IMR-90 (cell line): ENCODE data around the gene NPIPB6. TPM values are rescaled to one million over a fixed set of nuclear protein-coding genes. Genes with fewer than 3 reads are reported as not detected.
A peak's percentile ranks its signal among the peaks of the same experiment; 100 is the strongest.

Experiments
- ATAC-seq: fragments of 200-7000 bp; cut with Tn5 transposase; 2 replicates; pipeline ENCODE4 v1.9.1; 2020; ENCODE audit warnings: low read depth, mild to moderate bottlenecking, moderate library complexity
- BruUV-seq: library from RNA; stranded (reverse); fragments of 400-500 nt; replicated peaks from 2 replicates; lab custom pipeline; 2021; lab: Mats Ljungman, UMichigan
- CTCF ChIA-PET: fragments of 300-600 bp; formaldehyde crosslinking; extraction: SDS; loops from one replicate; lab custom pipeline; 2021; ENCODE audit warnings: antibody characterized with exemption; lab: Yijun Ruan, JAX
- POLR2A ChIA-PET: fragments of 300-600 bp; sonication (Branson Sonifier 250); formaldehyde crosslinking; loops from one replicate; lab custom pipeline; 2022; ENCODE audit warnings: antibody characterized with exemption; ENCODE audit not compliant: unreplicated experiment; lab: Charles Lee
- DNase-seq: peaks from one replicate; pipeline ENCODE4 v3.0.0; 2013
- H2AFZ ChIP-seq: replicated peaks from 2 replicates; pipeline ENCODE3; 2013; ENCODE audit warnings: low read length, mild to moderate bottlenecking; ENCODE audit not compliant: poor library complexity
- H2AK5ac ChIP-seq: 2 replicates; pipeline ENCODE4 v1.6.1; 2013; ENCODE audit warnings: low read depth, low read length, inconsistent platforms
- H2AK9ac ChIP-seq: replicated peaks from 2 replicates; pipeline ENCODE3; 2013; ENCODE audit warnings: mild to moderate bottlenecking, low read depth, low read length, moderate library complexity; ENCODE audit not compliant: poor library complexity
- H2BK120ac ChIP-seq: 2 replicates; pipeline ENCODE4 v1.6.1; 2013; ENCODE audit warnings: low read depth, low read length, inconsistent platforms
- H2BK15ac ChIP-seq: 3 replicates; pipeline ENCODE4 v1.6.1; 2013; ENCODE audit warnings: low read depth, low read length, inconsistent platforms
- H2BK20ac ChIP-seq: 2 replicates; pipeline ENCODE4 v1.6.1; 2013; ENCODE audit warnings: low read depth, mild to moderate bottlenecking, inconsistent platforms, low read length, moderate library complexity
- H2BK5ac ChIP-seq: 2 replicates; pipeline ENCODE4 v1.6.1; 2013; ENCODE audit warnings: mild to moderate bottlenecking, low read depth, low read length, inconsistent platforms; ENCODE audit not compliant: poor library complexity, severe bottlenecking
- H3K14ac ChIP-seq: replicated peaks from 2 replicates; pipeline ENCODE4 v1.6.1; 2013; ENCODE audit warnings: low read depth, low read length, inconsistent platforms
- H3K18ac ChIP-seq: 2 replicates; pipeline ENCODE4 v1.6.1; 2013; ENCODE audit warnings: low read depth, low read length, control low read depth
- H3K23ac ChIP-seq: 2 replicates; pipeline ENCODE4 v1.6.1; 2013; ENCODE audit warnings: low read depth, low read length, inconsistent platforms
- H3K27ac ChIP-seq: 2 replicates; pipeline ENCODE4 v1.5.1; 2013; ENCODE audit warnings: mild to moderate bottlenecking, control low read depth, low read length; ENCODE audit not compliant: insufficient read depth
- H3K27me3 ChIP-seq: 2 replicates; pipeline ENCODE4 v1.6.1; 2013; ENCODE audit warnings: low read length; ENCODE audit not compliant: control insufficient read depth, insufficient read depth
- H3K36me3 ChIP-seq: 2 replicates; pipeline ENCODE4 v1.6.1; 2013; ENCODE audit warnings: low read length, mixed read lengths; ENCODE audit not compliant: control insufficient read depth, insufficient read depth
- H3K4ac ChIP-seq: 2 replicates; pipeline ENCODE4 v1.6.1; 2013; ENCODE audit warnings: low read depth, low read length, inconsistent platforms
- H3K4me1 ChIP-seq: 2 replicates; pipeline ENCODE4 v1.6.1; 2013; ENCODE audit warnings: low read length, mixed read lengths; ENCODE audit not compliant: control insufficient read depth, insufficient read depth
- H3K4me2 ChIP-seq: 2 replicates; pipeline ENCODE4 v1.6.1; 2013; ENCODE audit warnings: low read depth, mild to moderate bottlenecking, control low read depth, low read length, moderate library complexity
- H3K4me3 ChIP-seq: 2 replicates; pipeline ENCODE4 v1.5.1; 2013; ENCODE audit warnings: low read depth, mild to moderate bottlenecking, control low read depth, low read length, moderate library complexity; ENCODE audit not compliant: insufficient read depth
- H3K56ac ChIP-seq: 2 replicates; pipeline ENCODE4 v1.6.1; 2013; ENCODE audit warnings: low read length, inconsistent platforms; ENCODE audit not compliant: insufficient read depth; ENCODE audit errors: extremely low read depth
- H3K79me1 ChIP-seq, 2 experiments: 2 replicates each; pipeline ENCODE4 v1.6.1; 2013; ENCODE audit warnings: low read length in 2 of 2, inconsistent platforms in 1 of 2, low read depth in 1 of 2
- H3K9ac ChIP-seq: 2 replicates; pipeline ENCODE4 v1.6.1; 2013; ENCODE audit warnings: low read depth, low read length, control low read depth
- H3K9me1 ChIP-seq: 2 replicates; pipeline ENCODE4 v1.6.1; 2013; ENCODE audit warnings: low read length, inconsistent platforms; ENCODE audit not compliant: insufficient read depth
- H3K9me3 ChIP-seq: 2 replicates; pipeline ENCODE4 v1.6.1; 2013; ENCODE audit warnings: low read length; ENCODE audit not compliant: control insufficient read depth, insufficient read depth
- H4K20me1 ChIP-seq: 2 replicates; pipeline ENCODE4 v1.6.1; 2013; ENCODE audit warnings: low read length, inconsistent platforms; ENCODE audit not compliant: insufficient read depth
- H4K5ac ChIP-seq: 2 replicates; pipeline ENCODE4 v1.6.1; 2013; ENCODE audit warnings: mild to moderate bottlenecking, low read depth, low read length, control low read depth
- H4K8ac ChIP-seq, 2 experiments: 2 replicates each; pipeline ENCODE4 v1.6.1; 2013; ENCODE audit warnings: low read depth in 2 of 2, low read length in 2 of 2, control low read depth in 1 of 2, inconsistent platforms in 1 of 2
- H4K91ac ChIP-seq: 2 replicates; pipeline ENCODE4 v1.6.1; 2013; ENCODE audit warnings: low read depth, low read length, inconsistent platforms; ENCODE audit not compliant: insufficient read depth
- CEBPB ChIP-seq: IDR thresholded peaks from 2 replicates; pipeline ENCODE4 v1.6.1; 2012; ENCODE audit warnings: low read depth, low read length, improper control_type of control experiment
- MAZ ChIP-seq: IDR thresholded peaks from 2 replicates; pipeline ENCODE4 v1.6.1; 2012; ENCODE audit warnings: low read depth, mild to moderate bottlenecking, low read length, improper control_type of control experiment, moderate library complexity, borderline replicate concordance
- WGBS, 2 experiments: methylation state at CpG; one replicate each; pipeline versions ENCODE4 v1.1.5 to v1.1.7; 2013; ENCODE audit warnings: missing lambda C conversion rate in 2 of 2; ENCODE audit not compliant: insufficient read length in 1 of 2; ENCODE audit errors: extremely low coverage in 2 of 2; 5-methylcytosine and 5-hydroxymethylcytosine counted together
- dilution Hi-C: fragments of 300-500 bp; cut with HindIII; formaldehyde crosslinking; loops from one replicate; pipeline ENCODE4 v1.14.3; 2018; ENCODE audit warnings: low sequenced_read_pairs; ENCODE audit not compliant: unreplicated experiment
- in situ Hi-C: fragments of 300-500 bp; cut with MboI; formaldehyde crosslinking; loops from 3 replicates; pipeline ENCODE4 v1.14.3; 2019; ENCODE audit warnings: low sequenced_read_pairs, inconsistent platforms, mixed read lengths
- intact Hi-C: fragments of 100-400 bp; cut with micrococcal nuclease; formaldehyde crosslinking; loops from 2 replicates; pipeline ENCODE4 v1.10.0; 2022
- polyA plus RNA-seq, 3 experiments: library from polyadenylated mRNA; depleted of rRNA; stranded (reverse); fragments of >200 nt; gene quantifications; 2 replicates each; pipeline ENCODE4 v1.2.3, GENCODE V29; 2012; ENCODE audit warnings: low replicate concordance in 1 of 3
- total RNA-seq: library from RNA; depleted of rRNA; stranded (reverse); fragments of >200 nt; gene quantifications from 2 replicates; pipeline ENCODE4 v1.2.3, GENCODE V29; 2012

NPIPB6 gene
- total and polyA plus RNA-seq, 2 of the 4 experiments (the other 2 are of a cell fraction): 0.18 to 0.19 TPM

- Histone ChIP-seq H4K5ac (no peak overlapping the region), H2AK5ac (no peak overlapping the region), H3K14ac (no peak overlapping the region), H4K8ac (no peak overlapping the region), H3K4me3 (no peak overlapping the region), H2BK20ac (no peak overlapping the region), H3K4me1 (no peaks in the 10 kb centered on the region), H3K9ac (no peak overlapping the region), H3K27ac (no peak overlapping the region), H2BK120ac (no peak overlapping the region), H2BK5ac (no peak overlapping the region), H4K20me1 (no peaks in the 10 kb centered on the region), H3K4me2 (no peak overlapping the region), H3K36me3 (no peaks in the 10 kb centered on the region), H3K9me3 (no peaks in the 10 kb centered on the region), H3K9me1 (no peaks in the 10 kb centered on the region), H2AFZ (no peak overlapping the region), H3K4ac (no peak overlapping the region), H3K18ac (no peak overlapping the region), H3K27me3 (peaks cover 4% of the 10 kb centered on the region; the same call in 1 of the 2 replicates), H2AK9ac (peak overlapping the region; percentile 78), H4K91ac (no peak overlapping the region), H2BK15ac (no peak overlapping the region), H3K79me1 (no peaks in the 10 kb centered on the region), H3K23ac (no peak overlapping the region), H3K56ac (no peak overlapping the region)
- in situ Hi-C loops: loop anchor here (10.0 kb wide), 1 partner anchor 61 kb away; no protein-coding TSS in a partner anchor
- 90% methylated on average over 2 of the region's 6 CpGs; no CpG with 5 or more reads in 1 of the 2 experiments for WGBS, 2 experiments
- dilution Hi-C loops: no loop called here
- POLR2A ChIA-PET: no interaction called here
- ATAC-seq (no peak), DNase-seq (no peak)
- peak; percentile 85 for TF ChIP-seq CEBPB
- TF ChIP-seq MAZ: no peak
- intact Hi-C loops: loop anchor here (10.0 kb wide), 1 partner anchor 171 kb away; no protein-coding TSS in a partner anchor
- no TSS peak for BruUV-seq
- CTCF ChIA-PET: interaction anchor here (0.9 to 1.4 kb wide), 2 partner anchors 22 to 38 kb away, joined by 4 to 7 read pairs; no protein-coding TSS in a partner anchor
Measured at GRCh38 chr16:28316054-28316453, 47.3 kb downstream of the NPIPB6 start.
